ENCODE results near the gene GIGYF2.

Gene GIGYF2

DNA sequence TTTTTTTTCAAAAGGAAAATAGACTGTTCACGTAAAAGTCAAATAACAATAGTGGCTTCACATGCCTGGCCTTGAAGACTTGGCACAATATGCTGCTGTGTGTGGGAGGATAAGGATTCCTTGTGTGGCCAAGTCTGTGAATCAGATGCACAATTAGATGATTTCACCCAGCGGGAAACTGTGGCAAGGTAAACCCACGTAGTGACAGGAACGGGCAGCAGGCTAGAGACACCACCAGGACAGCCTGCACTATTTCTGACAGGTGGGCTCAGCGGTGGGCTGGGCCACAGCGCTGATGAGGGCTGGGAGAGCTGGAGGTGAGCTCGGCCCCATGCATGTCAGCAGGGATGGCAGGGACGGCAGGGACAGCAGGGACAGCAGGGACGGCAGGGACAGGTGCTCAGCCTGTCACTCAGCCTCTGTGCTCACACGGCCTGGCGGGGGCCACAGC lies 194.5 kb downstream of the GIGYF2 start:
- no peak for TF ChIP-seq CTCF (IDR thresholded peaks at IDR 0.05; ENCODE audit: insufficient read depth, low read length, poor library complexity, severe bottlenecking)
- no peak for DNase-seq (ENCODE audit: extremely low read depth, insufficient read length)
- Histone ChIP-seq H3K36me3 (ENCODE audit: control insufficient read depth, insufficient read depth, low read length) (no peaks in the 10 kb centered on the region), H3K4me3 (replicated peaks; ENCODE audit: low read depth, low read length) (no peak overlapping the region), H3K27me3 (replicated peaks; ENCODE audit: control insufficient read depth, insufficient read depth, low read length) (no peaks in the 10 kb centered on the region; the same call in 1 of the 2 replicates)

DNA sequence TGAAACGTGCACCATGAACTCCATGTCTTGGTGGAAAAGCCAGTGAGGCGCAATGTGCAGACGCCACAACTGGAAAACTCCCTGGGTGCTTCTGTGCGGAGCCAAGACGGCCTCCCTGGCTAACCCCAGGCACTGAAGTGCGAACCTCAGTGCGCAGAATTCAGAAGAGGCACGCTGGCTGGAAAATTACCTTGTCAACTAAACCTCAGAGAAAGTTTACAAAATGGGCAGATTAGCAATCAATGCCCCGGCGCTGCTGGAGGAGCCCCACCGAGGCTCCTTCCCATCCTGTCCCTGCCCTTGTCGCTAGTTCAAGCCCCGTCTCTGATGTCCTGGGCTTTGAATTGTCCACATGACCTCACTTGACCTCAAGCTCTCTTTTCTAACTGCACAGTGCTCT lies 195.1 kb downstream of the GIGYF2 start:
- DNase-seq (ENCODE audit: extremely low read depth, insufficient read length): no peak
- TF ChIP-seq CTCF (IDR thresholded peaks at IDR 0.05; ENCODE audit: insufficient read depth, low read length, poor library complexity, severe bottlenecking): no peak
- Histone ChIP-seq H3K36me3 (ENCODE audit: control insufficient read depth, insufficient read depth, low read length) (no peaks in the 10 kb centered on the region), H3K4me3 (replicated peaks; ENCODE audit: low read depth, low read length) (no peak overlapping the region), H3K27me3 (replicated peaks; ENCODE audit: control insufficient read depth, insufficient read depth, low read length) (no peaks in the 10 kb centered on the region; the same call in 1 of the 2 replicates)

DNA sequence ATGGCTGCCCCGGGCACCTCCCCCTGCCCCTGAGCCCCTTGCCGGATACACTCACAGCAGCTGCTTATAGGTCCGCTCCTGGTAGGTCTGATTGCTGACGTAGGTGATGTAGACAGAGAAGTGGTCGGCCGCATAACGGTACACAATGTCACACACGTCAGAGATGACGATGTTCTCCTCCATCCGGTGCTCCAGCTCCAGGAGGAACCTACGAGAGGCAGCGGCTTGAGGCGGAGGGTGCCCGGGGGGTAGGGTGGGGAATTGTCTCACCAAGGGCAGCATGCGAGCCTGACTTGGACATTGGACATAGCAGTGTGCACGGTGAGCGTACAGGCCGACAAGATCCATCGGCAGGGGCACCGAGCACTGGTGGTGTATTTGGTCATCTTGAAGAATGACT lies 195.7 kb downstream of the GIGYF2 start:
- no peak for TF ChIP-seq CTCF (IDR thresholded peaks at IDR 0.05; ENCODE audit: insufficient read depth, low read length, poor library complexity, severe bottlenecking)
- Histone ChIP-seq H3K36me3 (ENCODE audit: control insufficient read depth, insufficient read depth, low read length) (no peaks in the 10 kb centered on the region), H3K4me3 (replicated peaks; ENCODE audit: low read depth, low read length) (no peak overlapping the region), H3K27me3 (replicated peaks; ENCODE audit: control insufficient read depth, insufficient read depth, low read length) (no peaks in the 10 kb centered on the region; the same call in 1 of the 2 replicates)
- no peak for DNase-seq (ENCODE audit: extremely low read depth, insufficient read length)

- Histone ChIP-seq H3K4me3 (replicated peaks; ENCODE audit: low read depth, low read length) (no peak overlapping the region), H3K36me3 (ENCODE audit: control insufficient read depth, insufficient read depth, low read length) (no peaks in the 10 kb centered on the region), H3K27me3 (replicated peaks; ENCODE audit: control insufficient read depth, insufficient read depth, low read length) (no peaks in the 10 kb centered on the region; the same call in 1 of the 2 replicates)
- TF ChIP-seq CTCF (IDR thresholded peaks at IDR 0.05; ENCODE audit: insufficient read depth, low read length, poor library complexity, severe bottlenecking): no peak
- no peak for DNase-seq (ENCODE audit: extremely low read depth, insufficient read length)
Observed at GRCh38 chr2:232893834-232894233, 196.7 kb downstream of the GIGYF2 start.

- Histone ChIP-seq H3K4me3 (replicated peaks; ENCODE audit: low read depth, low read length) (no peak overlapping the region), H3K27me3 (replicated peaks; ENCODE audit: control insufficient read depth, insufficient read depth, low read length) (no peaks in the 10 kb centered on the region; the same call in 1 of the 2 replicates), H3K36me3 (ENCODE audit: control insufficient read depth, insufficient read depth, low read length) (no peaks in the 10 kb centered on the region)
- no peak for TF ChIP-seq CTCF (IDR thresholded peaks at IDR 0.05; ENCODE audit: insufficient read depth, low read length, poor library complexity, severe bottlenecking)
- no peak for DNase-seq (ENCODE audit: extremely low read depth, insufficient read length)
Observed at GRCh38 chr2:232894251-232894650, 197.1 kb downstream of the GIGYF2 start.

GRCh38 chr2:232894746-232895145 lies 197.6 kb downstream of the GIGYF2 start:
- Histone ChIP-seq H3K4me3 (replicated peaks; ENCODE audit: low read depth, low read length) (no peak overlapping the region), H3K27me3 (replicated peaks; ENCODE audit: control insufficient read depth, insufficient read depth, low read length) (no peaks in the 10 kb centered on the region; the same call in 1 of the 2 replicates), H3K36me3 (ENCODE audit: control insufficient read depth, insufficient read depth, low read length) (no peaks in the 10 kb centered on the region)
- no peak for DNase-seq (ENCODE audit: extremely low read depth, insufficient read length)
- TF ChIP-seq CTCF (IDR thresholded peaks at IDR 0.05; ENCODE audit: insufficient read depth, low read length, poor library complexity, severe bottlenecking): no peak

Data from GM06990 (cell line).